AG04450 (cell line): ENCODE results near the gene FH. TPM values are rescaled to one million over a fixed set of nuclear protein-coding genes. Genes with fewer than 3 reads are reported as not detected.
A peak's percentile ranks its signal among the peaks of the same experiment; 100 is the strongest.

ENCODE experiments used
- CTCF ChIA-PET: fragments of 300-600, 350-600 bp; formaldehyde crosslinking; extraction: SDS; loops from one replicate; lab custom pipeline; 2022; ENCODE audit warnings: antibody characterized with exemption, inconsistent platforms; lab: Charles Lee
- POLR2A ChIA-PET: fragments of 350-600 bp; formaldehyde crosslinking; extraction: SDS; loops from one replicate; lab custom pipeline; 2021; ENCODE audit warnings: antibody characterized with exemption, inconsistent platforms; lab: Yijun Ruan, JAX
- DNase-seq: peaks from one replicate; pipeline ENCODE4 v3.0.0-alpha.2; 2011; ENCODE audit warnings: low read depth, low spot score
- H3K27ac ChIP-seq: one replicate; pipeline ENCODE4 v1.5.1; 2012; ENCODE audit warnings: low read depth, low read length, control low read depth
- H3K27me3 ChIP-seq: one replicate; pipeline ENCODE4 v1.6.0; 2012; ENCODE audit warnings: low read length; ENCODE audit not compliant: control insufficient read depth, insufficient read depth
- H3K4me3 ChIP-seq: 2 replicates; pipeline ENCODE4 v1.5.1; 2011; ENCODE audit warnings: mild to moderate bottlenecking, low read depth, low read length, control low read depth
- H3K9me3 ChIP-seq: 2 replicates; pipeline ENCODE4 v1.5.1; 2012; ENCODE audit warnings: low read length; ENCODE audit not compliant: control insufficient read depth, insufficient read depth
- CTCF ChIP-seq: IDR thresholded peaks from 2 replicates; pipeline ENCODE4 v1.5.1; 2011; ENCODE audit warnings: low read depth, low read length, control low read depth, inconsistent platforms
- polyA plus RNA-seq: library from polyadenylated mRNA; depleted of rRNA; stranded (reverse); fragments of >200 nt; gene quantifications from 2 replicates; pipeline ENCODE4 v1.2.3, GENCODE V29; 2011

The FH gene
- polyA plus RNA-seq, 1 experiment: 104 TPM

- DNase-seq: no peak
- Histone ChIP-seq H3K4me3 (no peak overlapping the region), H3K27me3 (no peaks in the 10 kb centered on the region), H3K9me3 (no peaks in the 10 kb centered on the region), H3K27ac (peak overlapping the region; percentile 0)
- no peak for TF ChIP-seq CTCF
- POLR2A ChIA-PET: no interaction called here
- CTCF ChIA-PET: interaction anchor here (1.4 to 1.7 kb wide), 2 partner anchors 9 to 10 kb away, joined by 3 to 4 read pairs; no protein-coding TSS in a partner anchor
Observed at GRCh38 chr1:241475671-241476070, 43.9 kb downstream of the FH start.

GRCh38 chr1:241473026-241473425 is 46.5 kb downstream of the FH start:
- no peak for TF ChIP-seq CTCF
- no peak for DNase-seq
- CTCF ChIA-PET: interaction anchor here (0.5 to 1.8 kb wide), 2 partner anchors 10 to 13 kb away, joined by 5 to 7 read pairs; no protein-coding TSS in a partner anchor
- Histone ChIP-seq H3K4me3 (no peak overlapping the region), H3K27ac (no peak overlapping the region), H3K9me3 (no peaks in the 10 kb centered on the region), H3K27me3 (no peaks in the 10 kb centered on the region)
- POLR2A ChIA-PET: no interaction called here

- Histone ChIP-seq H3K27me3 (no peaks in the 10 kb centered on the region), H3K9me3 (no peaks in the 10 kb centered on the region), H3K27ac (no peak overlapping the region), H3K4me3 (no peak overlapping the region)
- no peak for TF ChIP-seq CTCF
- no peak for DNase-seq
- CTCF ChIA-PET: interaction anchor here (1.4 kb wide), 1 partner anchor 15 kb away, joined by 5 read pairs; no protein-coding TSS in a partner anchor
- POLR2A ChIA-PET: no interaction called here
Observed at GRCh38 chr1:241470908-241471590, 48.5 kb downstream of the FH start.

- Histone ChIP-seq H3K4me3 (no peak overlapping the region), H3K9me3 (no peaks in the 10 kb centered on the region), H3K27me3 (no peaks in the 10 kb centered on the region), H3K27ac (no peak overlapping the region)
- DNase-seq: no peak
- ChIA-PET CTCF (interaction anchor here (1.4 kb wide), 1 partner anchor 15 kb away, joined by 5 read pairs; no protein-coding TSS in a partner anchor), POLR2A (no interaction called here)
- TF ChIP-seq CTCF: no peak
Observed at GRCh38 chr1:241470361-241470760, 49.2 kb downstream of the FH start.

- H3K27ac ChIP-seq: no peak overlapping the region
- no peaks in the 10 kb centered on the region for H3K9me3 ChIP-seq
- no peak for TF ChIP-seq CTCF
- DNase-seq: no peak
- H3K27me3 ChIP-seq: no peaks in the 10 kb centered on the region
- ChIA-PET POLR2A (no interaction called here), CTCF (no interaction called here)
- no peak overlapping the region for H3K4me3 ChIP-seq
Observed at GRCh38 chr1:241465673-241466072, 53.9 kb downstream of the FH start.
